22Rv1 (cell line): ENCODE results near the gene RACK1.

Source experiments
- ZFX ChIP-seq: fragments of 450-650 bp; IDR thresholded peaks from 2 replicates; pipeline ENCODE4 v1.6.1; 2017; ENCODE audit warnings: antibody characterized with exemption, borderline replicate concordance
- TF ChIP-seq, protein P1 (sequence below): fragments of 450-650 bp; IDR thresholded peaks from 2 replicates; pipeline ENCODE4 v1.5.1; 2017; ENCODE audit warnings: mild to moderate bottlenecking

- TF ChIP-seq, protein P1, sequence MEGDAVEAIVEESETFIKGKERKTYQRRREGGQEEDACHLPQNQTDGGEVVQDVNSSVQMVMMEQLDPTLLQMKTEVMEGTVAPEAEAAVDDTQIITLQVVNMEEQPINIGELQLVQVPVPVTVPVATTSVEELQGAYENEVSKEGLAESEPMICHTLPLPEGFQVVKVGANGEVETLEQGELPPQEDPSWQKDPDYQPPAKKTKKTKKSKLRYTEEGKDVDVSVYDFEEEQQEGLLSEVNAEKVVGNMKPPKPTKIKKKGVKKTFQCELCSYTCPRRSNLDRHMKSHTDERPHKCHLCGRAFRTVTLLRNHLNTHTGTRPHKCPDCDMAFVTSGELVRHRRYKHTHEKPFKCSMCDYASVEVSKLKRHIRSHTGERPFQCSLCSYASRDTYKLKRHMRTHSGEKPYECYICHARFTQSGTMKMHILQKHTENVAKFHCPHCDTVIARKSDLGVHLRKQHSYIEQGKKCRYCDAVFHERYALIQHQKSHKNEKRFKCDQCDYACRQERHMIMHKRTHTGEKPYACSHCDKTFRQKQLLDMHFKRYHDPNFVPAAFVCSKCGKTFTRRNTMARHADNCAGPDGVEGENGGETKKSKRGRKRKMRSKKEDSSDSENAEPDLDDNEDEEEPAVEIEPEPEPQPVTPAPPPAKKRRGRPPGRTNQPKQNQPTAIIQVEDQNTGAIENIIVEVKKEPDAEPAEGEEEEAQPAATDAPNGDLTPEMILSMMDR, result no peak
- no peak for TF ChIP-seq ZFX
These were observed 2.8 kb upstream of the RACK1 start for GRCh38 chr5:181246276-181247049.
